Endothelial cell of umbilical vein (primary cell): Measurements from ENCODE around the gene TRIM67. TPM values are rescaled to one million over a fixed set of nuclear protein-coding genes. Genes with fewer than 3 reads are reported as not detected.

Experiments used
- BruUV-seq: library from RNA; stranded (reverse); fragments of 400-500 nt; replicated peaks from 2 replicates; lab custom pipeline; 2021; lab: Mats Ljungman, UMichigan
- CTCF ChIA-PET: fragments of 300-600, 350-600 bp; sonication (Branson Sonifier 250); formaldehyde crosslinking; loops from one replicate; lab custom pipeline; 2021; ENCODE audit warnings: antibody characterized with exemption, inconsistent platforms; lab: Charles Lee
- POLR2A ChIA-PET: fragments of 300-600, 350-600 bp; sonication (Branson Sonifier 250); formaldehyde crosslinking; loops from one replicate; lab custom pipeline; 2021; ENCODE audit warnings: antibody characterized with exemption, inconsistent platforms; lab: Charles Lee
- DNase-seq: peaks from one replicate; pipeline ENCODE4 v3.0.0-alpha.2; 2011; ENCODE audit warnings: low read depth, low spot score
- FAIRE-seq: peaks from 2 replicates; lab custom pipeline; 2011; peaks lifted over from hg19 to GRCh38; lab: Jason Lieb, UNC
- H2AFZ ChIP-seq: 2 replicates; pipeline ENCODE4 v1.6.0; 2012; ENCODE audit warnings: low read depth, low read length, control low read depth, inconsistent platforms
- H3K27ac ChIP-seq: 2 replicates; pipeline ENCODE4 v1.5.1; 2011; ENCODE audit warnings: low read depth, mild to moderate bottlenecking, control low read depth, low read length, moderate library complexity; ENCODE audit not compliant: insufficient read depth
- H3K27me3 ChIP-seq, 2 experiments: 2 replicates each; pipeline versions ENCODE4 v1.6.0 to v1.6.1; 2011; ENCODE audit warnings: low read length in 2 of 2, mixed read lengths in 1 of 2; ENCODE audit not compliant: control insufficient read depth in 2 of 2, insufficient read depth in 2 of 2
- H3K36me3 ChIP-seq, 2 experiments: 2 replicates in 1 of 2; 3 replicates in 1 of 2; pipeline ENCODE4 v1.5.1; 2011; ENCODE audit warnings: low read length in 2 of 2, mild to moderate bottlenecking in 1 of 2, moderate library complexity in 1 of 2; ENCODE audit not compliant: control insufficient read depth in 2 of 2, insufficient read depth in 2 of 2; ENCODE audit errors: extremely low read depth in 1 of 2
- H3K4me1 ChIP-seq: 3 replicates; pipeline ENCODE4 v1.5.1; 2011; ENCODE audit warnings: mild to moderate bottlenecking, low read length; ENCODE audit not compliant: control insufficient read depth, insufficient read depth; ENCODE audit errors: extremely low read depth
- H3K4me2 ChIP-seq: 2 replicates; pipeline ENCODE4 v1.6.1; 2011; ENCODE audit warnings: low read length, control low read depth, mixed read lengths; ENCODE audit not compliant: insufficient read depth
- H3K4me3 ChIP-seq, 3 experiments: fragments of 200-600 bp in 1 of 3; sonication (generic), shearing (Covaris generic) in 1 of 3; replicated peaks in 1 of 3; 2 replicates each; pipeline ENCODE4 v1.5.1; 2011 to 2016; ENCODE audit warnings: control low read depth in 3 of 3, low read length in 3 of 3, mild to moderate bottlenecking in 2 of 3, inconsistent platforms in 1 of 3, low read depth in 1 of 3, moderate library complexity in 1 of 3; ENCODE audit not compliant: insufficient read depth in 1 of 3
- H3K79me2 ChIP-seq: 2 replicates; pipeline ENCODE4 v1.6.0; 2012; ENCODE audit warnings: low read length, inconsistent platforms; ENCODE audit not compliant: control insufficient read depth, insufficient read depth
- H3K9ac ChIP-seq: replicated peaks from 2 replicates; pipeline ENCODE3; 2011; ENCODE audit warnings: low read length, control low read depth; ENCODE audit not compliant: insufficient read depth; ENCODE audit errors: extremely low read depth
- H3K9me1 ChIP-seq: replicated peaks from 3 replicates; pipeline ENCODE4 v1.6.0; 2011; ENCODE audit warnings: mild to moderate bottlenecking, low read length; ENCODE audit not compliant: control insufficient read depth, insufficient read depth; ENCODE audit errors: extremely low read depth
- H3K9me3 ChIP-seq: replicated peaks from 2 replicates; pipeline ENCODE4 v1.5.1; 2012; ENCODE audit warnings: low read length, inconsistent platforms; ENCODE audit not compliant: control insufficient read depth, insufficient read depth
- H4K20me1 ChIP-seq: replicated peaks from 2 replicates; pipeline ENCODE3; 2011; ENCODE audit warnings: mild to moderate bottlenecking, low read length; ENCODE audit not compliant: control insufficient read depth, insufficient read depth; ENCODE audit errors: extremely low read depth
- POLR2A ChIP-seq: IDR thresholded peaks from 2 replicates; pipeline ENCODE4 v1.6.1; 2012; ENCODE audit warnings: low read depth, mild to moderate bottlenecking, control low read depth, low read length
- POLR2AphosphoS5 ChIP-seq: IDR thresholded peaks from 2 replicates; pipeline ENCODE4 v1.6.1; 2012; ENCODE audit warnings: low read depth, mild to moderate bottlenecking, control low read depth, low read length, moderate library complexity; ENCODE audit not compliant: insufficient read depth
- dilution Hi-C: fragments of 300-500 bp; cut with MboI; formaldehyde crosslinking; loops from one replicate; pipeline ENCODE4 v1.15.0; 2019; ENCODE audit warnings: low sequenced_read_pairs; ENCODE audit not compliant: extremely low pct_ligation_motif_present
- intact Hi-C: fragments of 100-400 bp; cut with micrococcal nuclease; formaldehyde crosslinking; loops from one replicate; pipeline ENCODE4 v1.10.0; 2022
- polyA plus RNA-seq, 4 experiments: library from polyadenylated mRNA; depleted of rRNA in 3 of 4; stranded (reverse) in 3 of 4; unstranded in 1 of 4; fragments of >200 nt; gene quantifications; 2 replicates each; pipeline versions ENCODE4 v1.2.1 to v1.2.3, GENCODE V29; 2011 to 2012; ENCODE audit warnings: missing spikeins in 1 of 4
- total RNA-seq: library from RNA; stranded (reverse); gene quantifications from 2 replicates; pipeline ENCODE4 v1.2.3, GENCODE V29; 2021
- TF ChIP-seq, protein P1 (sequence below), 2 donors: IDR thresholded peaks; 1 replicate in 1 of 2; 2 replicates in 1 of 2; pipeline ENCODE4 v1.5.1; 2011; ENCODE audit warnings: low read length in 2 of 2, mild to moderate bottlenecking in 2 of 2, moderate library complexity in 2 of 2, control low read depth in 1 of 2, inconsistent platforms in 1 of 2, low read depth in 1 of 2; ENCODE audit not compliant: insufficient read depth in 1 of 2; ENCODE audit errors: extremely low read depth in 1 of 2

TRIM67 gene
- total and polyA plus RNA-seq, 2 donors (not counting 3 experiments of a cell fraction or from before 2014, with no cell fraction given), result not detected

- Histone ChIP-seq H3K9ac (no peak overlapping the region), H3K4me1 (no peaks in the 10 kb centered on the region), H3K27me3 (peaks cover 40 to 54% of the 10 kb centered on the region in 2 experiments), H4K20me1 (no peaks in the 10 kb centered on the region), H3K9me1 (no peaks in the 10 kb centered on the region), H3K4me3 (no peak overlapping the region), H3K27ac (no peak overlapping the region), H3K79me2 (no peaks in the 10 kb centered on the region), H2AFZ (no peak overlapping the region), H3K36me3 (no peaks in the 10 kb centered on the region), H3K9me3 (no peaks in the 10 kb centered on the region), H3K4me2 (no peak overlapping the region)
- intact Hi-C loops, result no loop called here
- POLR2A ChIA-PET, result interaction anchor here (0.7 kb wide), 1 partner anchor 234 kb away, joined by 7 read pairs; no protein-coding TSS in a partner anchor
- TF ChIP-seq, protein P1, sequence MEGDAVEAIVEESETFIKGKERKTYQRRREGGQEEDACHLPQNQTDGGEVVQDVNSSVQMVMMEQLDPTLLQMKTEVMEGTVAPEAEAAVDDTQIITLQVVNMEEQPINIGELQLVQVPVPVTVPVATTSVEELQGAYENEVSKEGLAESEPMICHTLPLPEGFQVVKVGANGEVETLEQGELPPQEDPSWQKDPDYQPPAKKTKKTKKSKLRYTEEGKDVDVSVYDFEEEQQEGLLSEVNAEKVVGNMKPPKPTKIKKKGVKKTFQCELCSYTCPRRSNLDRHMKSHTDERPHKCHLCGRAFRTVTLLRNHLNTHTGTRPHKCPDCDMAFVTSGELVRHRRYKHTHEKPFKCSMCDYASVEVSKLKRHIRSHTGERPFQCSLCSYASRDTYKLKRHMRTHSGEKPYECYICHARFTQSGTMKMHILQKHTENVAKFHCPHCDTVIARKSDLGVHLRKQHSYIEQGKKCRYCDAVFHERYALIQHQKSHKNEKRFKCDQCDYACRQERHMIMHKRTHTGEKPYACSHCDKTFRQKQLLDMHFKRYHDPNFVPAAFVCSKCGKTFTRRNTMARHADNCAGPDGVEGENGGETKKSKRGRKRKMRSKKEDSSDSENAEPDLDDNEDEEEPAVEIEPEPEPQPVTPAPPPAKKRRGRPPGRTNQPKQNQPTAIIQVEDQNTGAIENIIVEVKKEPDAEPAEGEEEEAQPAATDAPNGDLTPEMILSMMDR (IDR thresholded peaks at IDR 0.05; ENCODE audit: extremely low read depth in 1 of 2, insufficient read depth in 1 of 2, low read depth in 1 of 2, low read length in 2 of 2), result no peak
- no peak for TF ChIP-seq POLR2A
- no TSS peak for BruUV-seq
- DNase-seq (no peak), FAIRE-seq (no peak)
- dilution Hi-C loops, result no loop called here
- CTCF ChIA-PET, result interaction anchor here (1.7 kb wide), 1 partner anchor 12 kb away, joined by 3 read pairs; no protein-coding TSS in a partner anchor
Measured at GRCh38 chr1:231159202-231159962, 2.5 kb upstream of the TRIM67 start.

DNA sequence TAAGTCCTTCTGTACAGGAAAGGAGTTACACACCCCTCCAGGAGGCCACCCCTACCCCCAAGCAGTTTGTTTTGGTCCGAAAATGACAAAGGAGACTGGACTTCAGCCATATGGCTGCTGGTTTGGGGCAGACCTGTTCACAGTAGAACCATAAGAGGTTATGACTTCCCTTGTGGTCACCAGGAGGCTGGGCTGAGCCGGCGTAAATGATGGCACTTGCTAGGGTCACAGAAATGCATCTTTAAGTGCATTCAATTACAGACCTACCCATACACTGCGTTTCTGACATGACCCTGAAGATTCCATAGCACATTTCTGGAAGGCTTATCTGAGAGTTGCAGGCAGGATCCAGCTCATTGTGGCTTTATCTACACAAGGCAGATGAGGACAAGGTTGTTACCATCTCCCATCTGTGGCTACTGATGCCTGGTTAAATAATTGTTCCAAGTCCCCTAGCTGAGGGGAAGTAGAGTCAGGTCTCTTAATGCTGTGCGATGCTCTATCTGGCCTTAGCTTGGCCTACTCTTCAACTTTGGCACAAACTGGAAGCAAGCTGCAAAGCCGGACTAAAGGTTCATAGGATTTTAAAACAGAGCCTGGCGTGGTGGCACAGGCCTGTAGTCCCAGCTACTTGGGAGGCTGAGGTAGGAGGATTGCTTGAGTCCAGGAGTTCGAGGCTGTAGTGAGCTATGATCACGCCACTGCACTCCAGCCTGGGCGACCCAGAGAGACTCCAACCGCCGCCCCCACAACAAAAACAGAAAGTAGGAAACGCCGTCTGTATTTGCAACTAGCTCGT lies 1.7 kb upstream of the TRIM67 start:
- no peak for FAIRE-seq

More for the DNA sequence above, 1.7 kb upstream of the TRIM67 start:
- CTCF ChIA-PET, result interaction anchor here (0.9 to 1.7 kb wide), 2 partner anchors 11 to 13 kb away, joined by 3 read pairs; no protein-coding TSS in a partner anchor
- no peaks in the 10 kb centered on the region for H4K20me1 ChIP-seq
- POLR2A ChIA-PET, result no interaction called here
- dilution Hi-C loops, result no loop called here
- BruUV-seq, result no TSS peak
- H3K9me1 ChIP-seq, result no peaks in the 10 kb centered on the region
- no peak overlapping the region for H3K4me2 ChIP-seq
- H3K4me1 ChIP-seq, result no peaks in the 10 kb centered on the region
- H3K27ac ChIP-seq, result no peak overlapping the region
- H2AFZ ChIP-seq, result no peak overlapping the region
- intact Hi-C loops, result loop anchor here (5.0 kb wide), 1 partner anchor 133 kb away; no protein-coding TSS in a partner anchor
- no peak overlapping the region for H3K4me3 ChIP-seq
- no peaks in the 10 kb centered on the region for H3K36me3 ChIP-seq
- no peaks in the 10 kb centered on the region for H3K79me2 ChIP-seq
- H3K9me3 ChIP-seq, result no peaks in the 10 kb centered on the region
- TF ChIP-seq POLR2AphosphoS5, result no peak
- no peak for TF ChIP-seq POLR2A
- no peak overlapping the region for H3K9ac ChIP-seq
- peaks cover 46 to 62% of the 10 kb centered on the region in 2 experiments for H3K27me3 ChIP-seq
- DNase-seq, result no peak
